ENCODE data around the gene MAP4K3. TPM values are rescaled to one million over a fixed set of nuclear protein-coding genes. Genes with fewer than 3 reads are reported as not detected.
"Not testable (repeated sequence)": the region's sequence is repeated elsewhere in the genome, so short reads cannot be mapped to it uniquely, and the experiment has no call there.

The MAP4K3 gene
- total RNA-seq, 1 experiment from 2014 or later = 35.5 TPM

DNA sequence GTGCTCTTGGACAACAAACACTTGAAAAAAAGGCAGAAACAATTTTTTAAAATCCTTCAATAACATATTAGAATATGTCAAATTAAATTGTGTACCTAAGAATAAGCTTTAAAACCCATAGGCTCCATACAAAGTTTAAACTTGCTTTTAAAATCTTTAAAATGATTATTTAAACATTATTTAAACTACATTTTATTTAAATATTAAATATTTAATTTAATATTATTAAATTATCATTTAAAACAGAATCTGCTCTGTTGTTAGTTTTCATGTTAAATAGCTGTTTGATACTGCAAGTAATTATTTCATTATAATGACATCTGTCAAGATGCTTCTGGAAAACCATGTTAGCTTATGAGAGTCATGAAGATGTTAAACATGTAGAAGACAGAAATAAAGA is 75.6 kb downstream of the MAP4K3 start:
- Histone ChIP-seq H3K4me1 (ENCODE audit: insufficient read depth, low read length, poor library complexity, severe bottlenecking) (no peaks in the 10 kb centered on the region), H3K4me3 (ENCODE audit: low read depth, low read length, poor library complexity, severe bottlenecking) (no peak overlapping the region), H3K36me3 (ENCODE audit: insufficient read depth, low read length, poor library complexity, severe bottlenecking) (no peaks in the 10 kb centered on the region), H3K27me3 (replicated peaks; ENCODE audit: insufficient read depth, low read depth, low read length, poor library complexity) (no peaks in the 10 kb centered on the region), H3K9me3 (ENCODE audit: low read depth, low read length, poor library complexity, severe bottlenecking) (peaks cover 40% of the 10 kb centered on the region), H3K27ac (ENCODE audit: low read depth, low read length, poor library complexity, severe bottlenecking) (no peak overlapping the region)
- TF ChIP-seq EZH2 (IDR thresholded peaks at IDR 0.05; ENCODE audit: borderline replicate concordance, low read depth, low read length, poor library complexity, severe bottlenecking) = no peak
- TF ChIP-seq, protein P1, sequence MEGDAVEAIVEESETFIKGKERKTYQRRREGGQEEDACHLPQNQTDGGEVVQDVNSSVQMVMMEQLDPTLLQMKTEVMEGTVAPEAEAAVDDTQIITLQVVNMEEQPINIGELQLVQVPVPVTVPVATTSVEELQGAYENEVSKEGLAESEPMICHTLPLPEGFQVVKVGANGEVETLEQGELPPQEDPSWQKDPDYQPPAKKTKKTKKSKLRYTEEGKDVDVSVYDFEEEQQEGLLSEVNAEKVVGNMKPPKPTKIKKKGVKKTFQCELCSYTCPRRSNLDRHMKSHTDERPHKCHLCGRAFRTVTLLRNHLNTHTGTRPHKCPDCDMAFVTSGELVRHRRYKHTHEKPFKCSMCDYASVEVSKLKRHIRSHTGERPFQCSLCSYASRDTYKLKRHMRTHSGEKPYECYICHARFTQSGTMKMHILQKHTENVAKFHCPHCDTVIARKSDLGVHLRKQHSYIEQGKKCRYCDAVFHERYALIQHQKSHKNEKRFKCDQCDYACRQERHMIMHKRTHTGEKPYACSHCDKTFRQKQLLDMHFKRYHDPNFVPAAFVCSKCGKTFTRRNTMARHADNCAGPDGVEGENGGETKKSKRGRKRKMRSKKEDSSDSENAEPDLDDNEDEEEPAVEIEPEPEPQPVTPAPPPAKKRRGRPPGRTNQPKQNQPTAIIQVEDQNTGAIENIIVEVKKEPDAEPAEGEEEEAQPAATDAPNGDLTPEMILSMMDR (conservative IDR thresholded peaks at IDR 0.05; ENCODE audit: low read depth, low read length) = no peak
- ChIA-PET CTCF (no interaction called here), POLR2A (ENCODE audit: low non-redundant PET) (no interaction called here)
- no peak for DNase-seq (ENCODE audit: low spot score)
- intact Hi-C loops (cut with micrococcal nuclease; ENCODE audit: unreplicated experiment) = no loop called here
- BruUV-seq (replicated peaks) = no TSS peak

DNA sequence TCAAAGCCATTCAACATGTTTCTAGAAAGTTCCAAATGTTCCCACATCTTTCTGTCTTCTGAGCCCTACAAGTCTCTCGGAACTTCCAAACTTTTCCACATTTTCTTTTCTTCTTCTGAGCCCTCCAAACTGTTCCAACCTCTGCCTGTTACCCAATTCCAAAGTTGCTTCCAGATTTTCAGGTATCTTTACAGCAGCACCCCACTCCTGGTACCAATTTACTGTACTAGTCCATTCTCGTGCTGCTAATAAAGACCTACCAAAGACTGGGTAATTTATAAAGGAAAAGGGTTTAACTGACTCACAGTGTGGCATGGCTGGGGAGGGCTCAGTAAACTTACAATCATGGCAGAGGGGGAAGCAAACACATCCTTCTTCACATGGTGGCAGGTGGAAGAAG is 76.7 kb downstream of the MAP4K3 start:
- H3K36me3 ChIP-seq (ENCODE audit: insufficient read depth, low read length, poor library complexity, severe bottlenecking); DNase-seq (ENCODE audit: low spot score); H3K27ac ChIP-seq (ENCODE audit: low read depth, low read length, poor library complexity, severe bottlenecking); H3K27me3 ChIP-seq (replicated peaks; ENCODE audit: insufficient read depth, low read depth, low read length, poor library complexity); intact Hi-C loops (cut with micrococcal nuclease; ENCODE audit: unreplicated experiment); H3K4me1 ChIP-seq (ENCODE audit: insufficient read depth, low read length, poor library complexity, severe bottlenecking); POLR2A ChIA-PET (ENCODE audit: low non-redundant PET); BruUV-seq (replicated peaks); H3K4me3 ChIP-seq (ENCODE audit: low read depth, low read length, poor library complexity, severe bottlenecking): not testable (repeated sequence)
- peaks cover 40% of the 10 kb centered on the region for H3K9me3 ChIP-seq (ENCODE audit: low read depth, low read length, poor library complexity, severe bottlenecking)
- CTCF ChIA-PET = interaction anchor here (0.6 kb wide), 1 partner anchor 9 kb away, joined by 3 read pairs; no protein-coding TSS in a partner anchor

DNA sequence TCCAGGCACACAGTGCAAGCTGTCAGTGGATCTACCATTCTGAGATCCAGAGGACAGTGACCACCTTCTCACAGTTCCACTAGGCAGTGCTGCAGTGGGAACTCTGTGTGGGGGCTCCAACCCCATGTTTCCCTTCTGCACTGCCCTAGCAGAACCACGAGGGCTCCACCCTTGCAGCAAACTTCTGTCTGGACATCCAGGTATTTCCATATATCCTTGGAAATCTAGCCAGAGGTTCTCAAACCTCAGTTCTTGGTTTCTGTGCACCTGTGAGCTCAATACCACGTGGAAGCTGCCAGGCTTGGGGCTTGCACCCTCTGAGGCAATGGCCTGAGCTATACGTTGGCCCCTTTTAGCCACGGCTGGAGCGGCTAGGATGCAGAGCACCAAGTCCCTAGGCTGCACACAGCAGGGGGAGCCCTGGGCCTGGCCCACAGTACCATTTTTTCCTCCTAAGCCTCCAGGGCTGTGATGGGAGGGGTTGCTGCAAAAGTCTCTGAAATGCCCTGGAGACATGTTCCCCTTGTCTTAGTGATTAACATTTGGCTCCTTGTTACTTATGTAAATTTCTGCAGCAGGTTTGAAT is 77.5 kb downstream of the MAP4K3 start:
- no peak for TF ChIP-seq EZH2 (IDR thresholded peaks at IDR 0.05; ENCODE audit: borderline replicate concordance, low read depth, low read length, poor library complexity, severe bottlenecking)
- TF ChIP-seq, protein P1 (conservative IDR thresholded peaks at IDR 0.05; ENCODE audit: low read depth, low read length) = no peak
- CTCF ChIA-PET = no interaction called here
- Histone ChIP-seq H3K36me3 (ENCODE audit: insufficient read depth, low read length, poor library complexity, severe bottlenecking) (no peaks in the 10 kb centered on the region), H3K4me3 (ENCODE audit: low read depth, low read length, poor library complexity, severe bottlenecking) (no peak overlapping the region), H3K27ac (ENCODE audit: low read depth, low read length, poor library complexity, severe bottlenecking) (no peak overlapping the region), H3K27me3 (replicated peaks; ENCODE audit: insufficient read depth, low read depth, low read length, poor library complexity) (no peaks in the 10 kb centered on the region), H3K4me1 (ENCODE audit: insufficient read depth, low read length, poor library complexity, severe bottlenecking) (no peaks in the 10 kb centered on the region), H3K9me3 (ENCODE audit: low read depth, low read length, poor library complexity, severe bottlenecking) (peaks cover 40% of the 10 kb centered on the region)
- BruUV-seq (replicated peaks) = no TSS peak
- DNase-seq (ENCODE audit: low spot score) = no peak
- POLR2A ChIA-PET (ENCODE audit: low non-redundant PET) = no interaction called here
- intact Hi-C loops (cut with micrococcal nuclease; ENCODE audit: unreplicated experiment) = no loop called here

DNA sequence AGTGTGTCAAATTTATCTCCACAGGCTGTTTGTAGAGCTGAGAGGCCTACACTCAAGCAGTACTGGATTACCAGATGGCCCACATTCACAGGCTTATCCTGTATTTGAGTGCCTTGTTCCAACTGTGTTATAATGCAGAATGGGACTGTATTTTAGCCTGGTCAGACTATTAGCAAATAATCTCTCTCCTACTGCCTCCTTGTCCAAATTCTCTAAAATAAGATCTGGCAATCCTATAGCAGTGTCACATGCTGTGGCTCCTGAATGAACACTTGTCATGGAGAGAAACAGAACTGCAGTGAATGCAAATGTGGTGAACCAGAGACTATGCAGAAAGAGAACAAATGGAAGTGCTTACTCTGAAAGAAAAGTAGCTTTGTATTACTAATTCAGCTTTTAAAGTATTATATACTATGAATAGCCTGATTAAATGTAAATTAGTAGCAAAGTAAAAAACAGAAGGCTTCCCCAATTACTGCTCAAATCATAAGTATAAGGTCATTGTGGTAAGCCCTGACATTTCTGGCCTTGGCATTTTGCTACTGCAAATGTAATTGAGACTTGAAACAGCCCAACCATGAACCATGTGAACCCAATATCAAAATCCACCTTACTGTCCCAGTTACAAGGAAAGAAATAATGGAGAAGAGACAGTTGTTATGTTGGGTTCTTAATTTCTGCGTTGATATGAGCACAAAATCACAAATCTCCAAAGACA is 80.0 kb downstream of the MAP4K3 start:
- peaks cover 2% of the 10 kb centered on the region for H3K4me1 ChIP-seq (ENCODE audit: insufficient read depth, low read length, poor library complexity, severe bottlenecking)
- intact Hi-C loops (cut with micrococcal nuclease; ENCODE audit: unreplicated experiment) = no loop called here

More for the DNA sequence above, 80.0 kb downstream of the MAP4K3 start:
- H3K27ac ChIP-seq (ENCODE audit: low read depth, low read length, poor library complexity, severe bottlenecking) = no peak overlapping the region
- no peaks in the 10 kb centered on the region for H3K36me3 ChIP-seq (ENCODE audit: insufficient read depth, low read length, poor library complexity, severe bottlenecking)
- no peak for TF ChIP-seq EZH2 (IDR thresholded peaks at IDR 0.05; ENCODE audit: borderline replicate concordance, low read depth, low read length, poor library complexity, severe bottlenecking)
- TF ChIP-seq, protein P1 (conservative IDR thresholded peaks at IDR 0.05; ENCODE audit: low read depth, low read length) = no peak
- peaks cover 30% of the 10 kb centered on the region for H3K9me3 ChIP-seq (ENCODE audit: low read depth, low read length, poor library complexity, severe bottlenecking)
- no TSS peak for BruUV-seq (replicated peaks)
- no peaks in the 10 kb centered on the region for H3K27me3 ChIP-seq (replicated peaks; ENCODE audit: insufficient read depth, low read depth, low read length, poor library complexity)
- CTCF ChIA-PET = no interaction called here
- no peak for DNase-seq (ENCODE audit: low spot score)
- POLR2A ChIA-PET (ENCODE audit: low non-redundant PET) = no interaction called here
- no peak overlapping the region for H3K4me3 ChIP-seq (ENCODE audit: low read depth, low read length, poor library complexity, severe bottlenecking)

All from A673 (cell line).